Measurements from ENCODE around the gene PRSS8.

PRSS8 gene

DNA sequence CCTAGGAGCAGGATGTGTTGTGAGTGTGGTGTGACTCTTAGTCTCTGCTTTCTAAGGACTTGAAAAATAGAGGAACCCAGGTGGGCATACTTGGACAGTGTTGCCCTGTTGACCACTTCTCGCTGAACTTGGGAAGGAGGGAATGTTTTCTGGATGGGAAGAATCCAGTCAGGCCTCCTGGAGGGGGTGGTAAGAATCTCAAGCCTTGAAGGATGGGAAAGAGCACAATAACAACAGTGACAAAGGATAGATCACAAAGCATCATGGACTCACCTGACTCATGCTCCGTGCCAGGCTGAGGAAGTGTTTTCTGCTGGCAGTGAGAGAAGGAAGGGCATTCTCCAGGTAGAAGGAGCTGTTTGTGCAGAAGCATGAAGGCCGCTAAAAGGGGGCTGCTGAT, 9.7 kb downstream of the PRSS8 start:
- Histone ChIP-seq H4K20me1 (ENCODE audit: insufficient read depth, low read length, poor library complexity, severe bottlenecking) (no peaks in the 10 kb centered on the region), H3K9ac (ENCODE audit: low read depth, low read length, poor library complexity, severe bottlenecking) (no peak overlapping the region), H3K27me3 (ENCODE audit: insufficient read depth, low read length, poor library complexity, severe bottlenecking) (no peaks in the 10 kb centered on the region), H2AFZ (ENCODE audit: low read length) (no peak overlapping the region), H3K9me3 (ENCODE audit: insufficient read depth, low read depth, low read length) (no peaks in the 10 kb centered on the region), H3K36me3 (ENCODE audit: insufficient read depth, low read length) (peaks cover 9% of the 10 kb centered on the region; the same call in 1 of the 2 replicates), H3K9me2 (replicated peaks; ENCODE audit: low read depth, low read length) (no peaks in the 10 kb centered on the region), H3F3A (ENCODE audit: low read depth) (no peaks in the 10 kb centered on the region), H3K79me2 (ENCODE audit: insufficient read depth, low read length) (peaks cover 3% of the 10 kb centered on the region; the same call in 1 of the 2 replicates), H3K4me1 (ENCODE audit: insufficient read depth, low read length, poor library complexity, severe bottlenecking) (no peaks in the 10 kb centered on the region), H3K4me3 (ENCODE audit: low read length, poor library complexity, severe bottlenecking) (no peak overlapping the region), H3K4me2 (ENCODE audit: low read depth, low read length, poor library complexity, severe bottlenecking) (no peak overlapping the region)
- TF ChIP-seq EZH2phosphoT487 (IDR thresholded peaks at IDR 0.05; ENCODE audit: borderline replicate concordance) (no peak), CTCF (conservative IDR thresholded peaks at IDR 0.05; ENCODE audit: low read length) (no peak)

GRCh38 chr16:31120129-31120528, 15.4 kb downstream of the PRSS8 start:
- Histone ChIP-seq H3K9me2 (replicated peaks; ENCODE audit: low read depth, low read length) (no peaks in the 10 kb centered on the region), H3K4me1 (ENCODE audit: insufficient read depth, low read length, poor library complexity, severe bottlenecking) (peaks cover 7% of the 10 kb centered on the region), H3K4me2 (ENCODE audit: low read depth, low read length, poor library complexity, severe bottlenecking) (no peak overlapping the region), H4K20me1 (ENCODE audit: insufficient read depth, low read length, poor library complexity, severe bottlenecking) (peaks cover 21% of the 10 kb centered on the region), H3K9ac (ENCODE audit: low read depth, low read length, poor library complexity, severe bottlenecking) (no peak overlapping the region), H3K79me2 (ENCODE audit: insufficient read depth, low read length) (peaks cover 28% of the 10 kb centered on the region), H2AFZ (ENCODE audit: low read length) (no peak overlapping the region), H3F3A (ENCODE audit: low read depth) (no peaks in the 10 kb centered on the region), H3K9me3 (ENCODE audit: insufficient read depth, low read depth, low read length) (no peaks in the 10 kb centered on the region), H3K4me3 (ENCODE audit: low read length, poor library complexity, severe bottlenecking) (no peak overlapping the region), H3K36me3 (ENCODE audit: insufficient read depth, low read length) (peaks cover 19% of the 10 kb centered on the region; the same call in 1 of the 2 replicates), H3K27me3 (ENCODE audit: insufficient read depth, low read length, poor library complexity, severe bottlenecking) (no peaks in the 10 kb centered on the region)
- TF ChIP-seq CTCF (conservative IDR thresholded peaks at IDR 0.05; ENCODE audit: low read length): no peak
- TF ChIP-seq EZH2phosphoT487 (IDR thresholded peaks at IDR 0.05; ENCODE audit: borderline replicate concordance): no peak

DNA sequence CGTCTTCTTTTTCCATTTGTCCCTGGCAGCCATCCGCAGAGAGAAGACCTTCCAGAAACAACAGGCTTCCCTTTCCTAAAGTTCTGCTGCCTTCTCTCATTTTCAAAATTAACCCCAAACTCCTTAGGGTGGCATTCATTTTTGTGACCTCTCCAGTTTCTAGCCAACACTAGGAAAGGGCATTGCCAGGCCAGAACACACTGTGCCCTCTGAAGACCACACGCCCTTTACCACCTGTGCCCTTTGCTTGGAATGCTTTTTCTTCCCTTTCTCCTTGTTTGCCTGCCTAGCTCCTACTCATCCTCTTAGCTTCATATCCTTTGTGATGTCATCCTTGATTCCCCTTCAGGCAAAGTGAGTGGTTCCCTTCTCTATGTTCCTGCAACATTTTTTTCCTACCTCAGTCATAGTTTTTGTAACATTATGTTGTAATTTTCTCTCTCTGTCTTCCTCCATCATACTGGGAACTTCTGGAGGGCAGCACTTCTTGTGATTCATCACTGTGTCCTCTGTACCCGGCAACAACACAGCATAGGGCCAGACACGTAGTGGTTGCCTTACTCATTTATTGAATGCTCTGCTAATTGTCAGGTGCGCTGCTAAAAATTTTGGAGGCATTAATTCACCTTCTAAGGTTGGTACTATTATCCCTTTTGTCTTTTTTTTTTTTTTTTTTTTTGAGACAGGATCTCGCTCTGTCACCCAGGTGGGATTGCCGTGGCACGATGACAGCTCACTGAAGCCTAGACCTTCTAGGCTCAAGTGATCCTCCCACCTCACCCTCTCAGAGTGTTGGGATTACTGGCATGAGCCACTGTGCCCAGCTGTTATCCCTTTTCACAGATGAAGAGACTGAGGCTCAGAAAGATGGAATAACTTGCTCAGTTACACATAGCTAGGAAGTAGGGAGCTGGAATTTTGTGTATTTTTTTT, 17.0 kb downstream of the PRSS8 start:
- no peaks in the 10 kb centered on the region for H3K9me3 ChIP-seq (ENCODE audit: insufficient read depth, low read depth, low read length)
- H3K27me3 ChIP-seq (ENCODE audit: insufficient read depth, low read length, poor library complexity, severe bottlenecking): no peaks in the 10 kb centered on the region
- no peak overlapping the region for H2AFZ ChIP-seq (ENCODE audit: low read length)
- H3K9ac ChIP-seq (ENCODE audit: low read depth, low read length, poor library complexity, severe bottlenecking): peak overlapping the region; percentile 83
- H3K36me3 ChIP-seq (ENCODE audit: insufficient read depth, low read length): peaks cover 19% of the 10 kb centered on the region; the same call in 1 of the 2 replicates
- H3K4me1 ChIP-seq (ENCODE audit: insufficient read depth, low read length, poor library complexity, severe bottlenecking): peaks cover 7% of the 10 kb centered on the region
- peak overlapping the region; percentile 92 for H3K4me3 ChIP-seq (ENCODE audit: low read length, poor library complexity, severe bottlenecking)
- H3F3A ChIP-seq (ENCODE audit: low read depth): peaks cover 4% of the 10 kb centered on the region; the same call in 1 of the 2 replicates
- no peaks in the 10 kb centered on the region for H3K9me2 ChIP-seq (replicated peaks; ENCODE audit: low read depth, low read length)
- H3K79me2 ChIP-seq (ENCODE audit: insufficient read depth, low read length): peaks cover 28% of the 10 kb centered on the region
- H4K20me1 ChIP-seq (ENCODE audit: insufficient read depth, low read length, poor library complexity, severe bottlenecking): peaks cover 21% of the 10 kb centered on the region
- TF ChIP-seq CTCF (conservative IDR thresholded peaks at IDR 0.05; ENCODE audit: low read length) (no peak), EZH2phosphoT487 (IDR thresholded peaks at IDR 0.05; ENCODE audit: borderline replicate concordance) (no peak)
- H3K4me2 ChIP-seq (ENCODE audit: low read depth, low read length, poor library complexity, severe bottlenecking): peak overlapping the region; percentile 94
